ENCODE results near the gene VARS2.

DNA sequence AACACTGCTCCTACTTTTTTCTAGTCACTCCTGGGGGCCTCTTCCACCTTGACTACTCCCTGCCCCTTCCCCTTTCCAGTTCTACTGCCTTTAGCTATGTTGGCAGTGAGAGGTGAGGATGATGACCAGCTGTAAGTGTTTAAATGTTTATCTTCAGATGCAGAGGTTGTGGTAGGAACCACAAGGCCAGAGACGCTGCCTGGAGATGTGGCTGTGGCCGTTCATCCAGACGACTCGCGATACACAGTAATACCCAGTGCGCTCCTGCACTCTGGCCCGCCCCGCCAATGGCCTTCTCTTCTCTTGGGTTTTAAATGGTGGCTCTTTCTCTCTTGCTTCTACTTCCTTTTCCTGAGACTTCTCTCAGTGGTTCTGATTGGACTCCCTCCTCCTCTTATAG lies 4.6 kb downstream of the VARS2 start:
- TF ChIP-seq, protein P1, sequence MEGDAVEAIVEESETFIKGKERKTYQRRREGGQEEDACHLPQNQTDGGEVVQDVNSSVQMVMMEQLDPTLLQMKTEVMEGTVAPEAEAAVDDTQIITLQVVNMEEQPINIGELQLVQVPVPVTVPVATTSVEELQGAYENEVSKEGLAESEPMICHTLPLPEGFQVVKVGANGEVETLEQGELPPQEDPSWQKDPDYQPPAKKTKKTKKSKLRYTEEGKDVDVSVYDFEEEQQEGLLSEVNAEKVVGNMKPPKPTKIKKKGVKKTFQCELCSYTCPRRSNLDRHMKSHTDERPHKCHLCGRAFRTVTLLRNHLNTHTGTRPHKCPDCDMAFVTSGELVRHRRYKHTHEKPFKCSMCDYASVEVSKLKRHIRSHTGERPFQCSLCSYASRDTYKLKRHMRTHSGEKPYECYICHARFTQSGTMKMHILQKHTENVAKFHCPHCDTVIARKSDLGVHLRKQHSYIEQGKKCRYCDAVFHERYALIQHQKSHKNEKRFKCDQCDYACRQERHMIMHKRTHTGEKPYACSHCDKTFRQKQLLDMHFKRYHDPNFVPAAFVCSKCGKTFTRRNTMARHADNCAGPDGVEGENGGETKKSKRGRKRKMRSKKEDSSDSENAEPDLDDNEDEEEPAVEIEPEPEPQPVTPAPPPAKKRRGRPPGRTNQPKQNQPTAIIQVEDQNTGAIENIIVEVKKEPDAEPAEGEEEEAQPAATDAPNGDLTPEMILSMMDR (IDR thresholded peaks at IDR 0.05) = no peak
- no peak for TF ChIP-seq POLR2A (IDR thresholded peaks at IDR 0.05)
